Measurements from ENCODE around the gene GABRA4. TPM values are rescaled to one million over a fixed set of nuclear protein-coding genes. Genes with fewer than 3 reads are reported as not detected.

Gene GABRA4
- total RNA-seq, 1 donor from 2014 or later: not detected

- peaks cover 2% of the 10 kb centered on the region for H3K4me1 Mint-ChIP-seq (ENCODE audit: low read depth)
- H3K36me3 Mint-ChIP-seq (ENCODE audit: insufficient read depth): no peaks in the 10 kb centered on the region
- TF ChIP-seq, protein P1, sequence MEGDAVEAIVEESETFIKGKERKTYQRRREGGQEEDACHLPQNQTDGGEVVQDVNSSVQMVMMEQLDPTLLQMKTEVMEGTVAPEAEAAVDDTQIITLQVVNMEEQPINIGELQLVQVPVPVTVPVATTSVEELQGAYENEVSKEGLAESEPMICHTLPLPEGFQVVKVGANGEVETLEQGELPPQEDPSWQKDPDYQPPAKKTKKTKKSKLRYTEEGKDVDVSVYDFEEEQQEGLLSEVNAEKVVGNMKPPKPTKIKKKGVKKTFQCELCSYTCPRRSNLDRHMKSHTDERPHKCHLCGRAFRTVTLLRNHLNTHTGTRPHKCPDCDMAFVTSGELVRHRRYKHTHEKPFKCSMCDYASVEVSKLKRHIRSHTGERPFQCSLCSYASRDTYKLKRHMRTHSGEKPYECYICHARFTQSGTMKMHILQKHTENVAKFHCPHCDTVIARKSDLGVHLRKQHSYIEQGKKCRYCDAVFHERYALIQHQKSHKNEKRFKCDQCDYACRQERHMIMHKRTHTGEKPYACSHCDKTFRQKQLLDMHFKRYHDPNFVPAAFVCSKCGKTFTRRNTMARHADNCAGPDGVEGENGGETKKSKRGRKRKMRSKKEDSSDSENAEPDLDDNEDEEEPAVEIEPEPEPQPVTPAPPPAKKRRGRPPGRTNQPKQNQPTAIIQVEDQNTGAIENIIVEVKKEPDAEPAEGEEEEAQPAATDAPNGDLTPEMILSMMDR (IDR thresholded peaks at IDR 0.05; ENCODE audit: unreplicated experiment): no peak
- H3K4me3 Mint-ChIP-seq (ENCODE audit: low read depth): no peak overlapping the region
- no peaks in the 10 kb centered on the region for H3K27me3 Mint-ChIP-seq
- no peak overlapping the region for H3K27ac Mint-ChIP-seq
- no peaks in the 10 kb centered on the region for H3K9me3 Mint-ChIP-seq (ENCODE audit: low read depth)
- DNase-seq (ENCODE audit: low spot score, unreplicated experiment): no peak
Measured at GRCh38 chr4:47010912-47011446, 17.6 kb upstream of the GABRA4 start.

DNA sequence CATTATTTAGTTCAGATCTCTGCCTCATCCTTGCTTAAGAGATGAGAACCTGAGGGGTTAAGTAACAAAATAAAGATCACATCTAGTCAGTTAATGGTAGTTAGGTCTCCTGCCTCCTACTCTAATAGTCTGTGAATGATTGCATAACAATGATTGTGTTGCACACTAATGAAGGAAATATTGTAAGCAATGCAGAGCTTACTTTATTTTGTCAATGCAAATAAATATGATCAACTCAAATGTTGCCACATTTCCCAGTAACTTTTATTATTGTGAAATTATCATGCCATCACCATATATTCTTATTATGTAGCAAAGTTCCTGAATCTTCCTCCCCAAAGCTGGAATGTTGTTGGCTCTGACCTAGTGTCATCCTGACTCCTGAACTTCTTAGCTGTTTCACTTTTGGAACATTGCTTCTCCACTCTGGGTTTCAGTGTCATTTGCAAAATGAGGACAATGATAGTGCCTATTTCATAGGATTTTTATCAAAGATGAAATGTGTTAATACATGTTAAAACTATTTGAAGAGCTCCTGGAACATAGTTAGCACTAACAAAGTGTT lies 17.0 kb upstream of the GABRA4 start:
- TF ChIP-seq, protein P1 (IDR thresholded peaks at IDR 0.05; ENCODE audit: unreplicated experiment): no peak
- Mint-ChIP-seq H3K4me1 (ENCODE audit: low read depth) (peaks cover 2% of the 10 kb centered on the region), H3K4me3 (ENCODE audit: low read depth) (no peak overlapping the region), H3K36me3 (ENCODE audit: insufficient read depth) (no peaks in the 10 kb centered on the region), H3K27me3 (no peaks in the 10 kb centered on the region), H3K9me3 (ENCODE audit: low read depth) (no peaks in the 10 kb centered on the region), H3K27ac (no peak overlapping the region)
- DNase-seq (ENCODE audit: low spot score, unreplicated experiment): no peak

DNA sequence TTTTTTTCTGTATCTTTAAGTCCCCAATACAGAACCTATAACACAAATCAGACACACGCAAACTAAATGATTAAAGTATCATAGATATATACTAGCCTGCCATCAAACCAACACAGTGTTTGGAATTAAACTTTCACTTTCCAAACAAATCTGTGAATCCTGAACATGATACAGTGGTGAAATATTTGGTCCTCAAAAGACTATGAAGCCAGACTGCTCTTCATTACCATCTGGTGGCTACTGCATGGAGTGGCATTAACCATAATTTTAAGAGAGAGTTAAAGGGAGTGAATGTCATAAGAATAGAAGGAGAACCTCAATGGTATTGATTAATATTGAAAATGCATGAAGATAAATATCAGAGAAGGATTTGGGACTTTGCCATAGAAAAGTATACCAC lies 9.2 kb upstream of the GABRA4 start:
- Mint-ChIP-seq H3K9me3 (ENCODE audit: low read depth) (no peaks in the 10 kb centered on the region), H3K27ac (no peak overlapping the region), H3K27me3 (peaks cover 6% of the 10 kb centered on the region), H3K4me3 (ENCODE audit: low read depth) (no peak overlapping the region), H3K4me1 (ENCODE audit: low read depth) (no peaks in the 10 kb centered on the region), H3K36me3 (ENCODE audit: insufficient read depth) (no peaks in the 10 kb centered on the region)
- no peak for DNase-seq (ENCODE audit: low spot score, unreplicated experiment)
- TF ChIP-seq, protein P1 (IDR thresholded peaks at IDR 0.05; ENCODE audit: unreplicated experiment): peak; percentile 33

GRCh38 chr4:47000406-47000805 lies 7.0 kb upstream of the GABRA4 start:
- H3K27ac Mint-ChIP-seq: no peak overlapping the region
- no peaks in the 10 kb centered on the region for H3K36me3 Mint-ChIP-seq (ENCODE audit: insufficient read depth)
- no peaks in the 10 kb centered on the region for H3K4me1 Mint-ChIP-seq (ENCODE audit: low read depth)

GRCh38 chr4:46999566-46999965 lies 6.2 kb upstream of the GABRA4 start:
- DNase-seq (ENCODE audit: low spot score, unreplicated experiment): no peak
- H3K27me3 Mint-ChIP-seq: peaks cover 35% of the 10 kb centered on the region
- H3K9me3 Mint-ChIP-seq (ENCODE audit: low read depth): no peaks in the 10 kb centered on the region
- no peaks in the 10 kb centered on the region for H3K36me3 Mint-ChIP-seq (ENCODE audit: insufficient read depth)
- H3K4me1 Mint-ChIP-seq (ENCODE audit: low read depth): no peaks in the 10 kb centered on the region
- TF ChIP-seq, protein P1 (IDR thresholded peaks at IDR 0.05; ENCODE audit: unreplicated experiment): no peak
- H3K27ac Mint-ChIP-seq: no peak overlapping the region
- H3K4me3 Mint-ChIP-seq (ENCODE audit: low read depth): no peak overlapping the region

More at GRCh38 chr4:47000406-47000805, 7.0 kb upstream of the GABRA4 start:
- DNase-seq (ENCODE audit: low spot score, unreplicated experiment): no peak
- peaks cover 26% of the 10 kb centered on the region for H3K27me3 Mint-ChIP-seq
- TF ChIP-seq, protein P1 (IDR thresholded peaks at IDR 0.05; ENCODE audit: unreplicated experiment): no peak
- H3K4me3 Mint-ChIP-seq (ENCODE audit: low read depth): no peak overlapping the region
- H3K9me3 Mint-ChIP-seq (ENCODE audit: low read depth): no peaks in the 10 kb centered on the region

All from progenitor cell of endocrine pancreas (in vitro differentiated cells).